ENCODE data around the gene CLRN1.

DNA sequence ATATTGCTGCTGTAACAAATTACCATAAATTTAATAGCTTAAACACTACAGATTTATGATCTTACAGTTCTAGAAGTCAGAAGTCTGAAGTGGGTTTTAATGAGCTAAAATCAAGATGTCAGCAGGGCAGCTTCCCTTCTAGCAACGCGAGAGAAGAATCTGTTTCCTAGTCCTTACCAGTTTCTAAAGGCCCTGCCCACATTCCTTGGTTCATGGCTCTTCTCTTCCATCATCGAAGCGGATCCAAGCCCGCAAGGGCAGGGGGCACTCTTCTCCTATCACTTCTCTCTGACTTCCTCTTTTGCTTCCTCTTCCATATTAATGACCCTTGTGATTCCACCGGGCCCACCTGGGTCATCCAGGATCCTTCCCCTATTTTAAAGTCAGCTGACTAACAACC is 83.4 kb downstream of the CLRN1 start:
- TF ChIP-seq CTCF (IDR thresholded peaks at IDR 0.05; ENCODE audit: low read length): no peak
- no peak for TF ChIP-seq EZH2phosphoT487 (IDR thresholded peaks at IDR 0.05; ENCODE audit: low read length)

All from MM.1S (cell line).